T47D (cell line): ENCODE measurements around the gene GPHA2.
"Not testable (repeated sequence)": the region's sequence is repeated elsewhere in the genome, so short reads cannot be mapped to it uniquely, and the experiment has no call there.

Experiments
- DNase-seq, 2 experiments: peaks; one replicate each; pipeline versions ENCODE4 v3.0.0 to v3.0.0-alpha.2; 2011 to 2012; ENCODE audit warnings: low read depth in 1 of 2, low spot score in 1 of 2
- JUND ChIP-seq: IDR thresholded peaks from 2 replicates; pipeline ENCODE4 v1.6.1; 2012; ENCODE audit warnings: low read depth
- in situ Hi-C: cut with HindIII; loops from 2 replicates; pipeline ENCODE4 v1.10.0; 2016; ENCODE audit warnings: low sequenced_read_pairs, low pct_unique_long_range_greater_than_20kb

GPHA2 gene

GRCh38 chr11:64935359-64936081 lies at the start of gene GPHA2:
GPHA2 (minus strand) TSS chr11:64935893; CDS start chr11:64935460, 433 bp downstream.
- peak in 1 of 2 experiments; percentile 63 for DNase-seq
- no peak for TF ChIP-seq JUND
- in situ Hi-C loops: no loop called here

- DNase-seq, in situ Hi-C loops: not testable (repeated sequence)
Measured at GRCh38 chr11:64983339-64983738, 47.6 kb upstream of the GPHA2 start.

- in situ Hi-C loops: no loop called here
- no peak for DNase-seq
- no peak for TF ChIP-seq JUND
Measured at GRCh38 chr11:64976651-64977050, 41.0 kb upstream of the GPHA2 start.

GRCh38 chr11:64974124-64974523 lies 38.4 kb upstream of the GPHA2 start:
- DNase-seq: no peak
- TF ChIP-seq JUND: no peak
- in situ Hi-C loops: no loop called here

- DNase-seq: no peak
- TF ChIP-seq JUND: no peak
- in situ Hi-C loops: no loop called here
Measured at GRCh38 chr11:64971421-64972233, 35.9 kb upstream of the GPHA2 start, which contains the start of gene MAJIN. MAJIN (minus strand) TSS chr11:64972108; CDS start chr11:64959405, 12,703 bp downstream.

- TF ChIP-seq JUND: no peak
- no peak for DNase-seq
- in situ Hi-C loops: no loop called here
Measured at GRCh38 chr11:64970731-64971151, 35.0 kb upstream of the GPHA2 start.

- in situ Hi-C loops: no loop called here
- no peak for DNase-seq
- TF ChIP-seq JUND: no peak
Measured at GRCh38 chr11:64969209-64969608, 33.5 kb upstream of the GPHA2 start.

GRCh38 chr11:64967375-64967774 lies 31.7 kb upstream of the GPHA2 start:
- in situ Hi-C loops: no loop called here
- no peak for DNase-seq
- no peak for TF ChIP-seq JUND

GRCh38 chr11:64963072-64963631 lies 27.5 kb upstream of the GPHA2 start:
- in situ Hi-C loops: no loop called here
- no peak for TF ChIP-seq JUND
- no peak for DNase-seq

GRCh38 chr11:64960719-64961118 lies 25.0 kb upstream of the GPHA2 start:
- in situ Hi-C loops: no loop called here
- TF ChIP-seq JUND: no peak
- no peak for DNase-seq

- TF ChIP-seq JUND: no peak
- DNase-seq: no peak
- in situ Hi-C loops: no loop called here
Measured at GRCh38 chr11:64959498-64959897, 23.8 kb upstream of the GPHA2 start.

- TF ChIP-seq JUND: no peak
- DNase-seq: no peak
- in situ Hi-C loops: no loop called here
Measured at GRCh38 chr11:64954201-64954600, 18.5 kb upstream of the GPHA2 start.

- no peak for TF ChIP-seq JUND
- no peak for DNase-seq
- in situ Hi-C loops: no loop called here
Measured at GRCh38 chr11:64951529-64951928, 15.8 kb upstream of the GPHA2 start.
